K562 (cell line): Measurements from ENCODE around the gene ARHGAP30. TPM values are rescaled to one million over a fixed set of nuclear protein-coding genes. Genes with fewer than 3 reads are reported as not detected.

Source experiments
- BRD4 ChIP-seq: fragments of 200-600 bp; sonication (generic); IDR thresholded peaks from 2 replicates; pipeline ENCODE4 v1.6.1; 2017; ENCODE audit warnings: inconsistent platforms
- CBFB ChIP-seq: sonication (generic); formaldehyde crosslinking; IDR thresholded peaks from 2 replicates; pipeline ENCODE4 v1.4.0; 2020; ENCODE audit warnings: mild to moderate bottlenecking, missing genetic modification reagents
- CBX3 ChIP-seq, 2 experiments: IDR thresholded peaks; 1 replicate in 1 of 2; 2 replicates in 1 of 2; pipeline ENCODE4 v1.6.1; 2012; ENCODE audit warnings: inconsistent platforms in 2 of 2, low read length in 2 of 2, borderline replicate concordance in 1 of 2, control low read depth in 1 of 2
- CBX8 ChIP-seq: fragments of 200-600 bp; sonication (generic); IDR thresholded peaks from 2 replicates; pipeline ENCODE4 v1.6.1; 2012; ENCODE audit warnings: borderline replicate concordance, mixed run types, low read depth, mild to moderate bottlenecking, moderate library complexity, mixed read lengths, low read length, control low read depth, inconsistent platforms; ENCODE audit not compliant: poor library complexity, severe bottlenecking; ENCODE audit errors: extremely low read depth
- ELF2 ChIP-seq: fragments of 250-450 bp; sonication (Bioruptor Pico); IDR thresholded peaks from 2 replicates; pipeline ENCODE4 v1.5.0; 2021; ENCODE audit warnings: mild to moderate bottlenecking
- GTF2A2 ChIP-seq: IDR thresholded peaks from 2 replicates; pipeline ENCODE4 v1.6.1; 2016; ENCODE audit warnings: mild to moderate bottlenecking, missing genetic modification characterization, missing compliant biosample characterization
- HBP1 ChIP-seq: fragments of 450-650 bp; formaldehyde crosslinking; IDR thresholded peaks from 2 replicates; pipeline ENCODE4 v1.4.0; 2022; ENCODE audit warnings: missing genetic modification characterization
- HDAC6 ChIP-seq: IDR thresholded peaks from 2 replicates; pipeline ENCODE4 v1.6.1; 2012; ENCODE audit warnings: low read depth, mild to moderate bottlenecking, control low read depth, inconsistent platforms, low read length, moderate library complexity
- HES1 ChIP-seq: fragments of 450-650 bp; IDR thresholded peaks from 2 replicates; pipeline ENCODE4 v1.6.1; 2016; ENCODE audit warnings: low read depth, mild to moderate bottlenecking, moderate library complexity
- IRF9 ChIP-seq: fragments of 450-650 bp; IDR thresholded peaks from 2 replicates; pipeline ENCODE4 v1.6.1; 2016; ENCODE audit warnings: missing biosample characterization, missing genetic modification characterization
- NCOA1 ChIP-seq: fragments of 450-650 bp; IDR thresholded peaks from 2 replicates; pipeline ENCODE4 v1.6.1; 2016; ENCODE audit warnings: low read depth
- POLR2A ChIP-seq: fragments of 450-650 bp; conservative IDR thresholded peaks from 2 replicates; pipeline ENCODE4 v1.6.1; 2016
- POLR2G ChIP-seq: fragments of 200-400 bp; formaldehyde crosslinking; IDR thresholded peaks from 2 replicates; pipeline ENCODE4 v1.6.1; 2017; ENCODE audit warnings: low read depth, mild to moderate bottlenecking, antibody characterized with exemption, low read length, moderate library complexity
- RBBP5 ChIP-seq: fragments of 200-600 bp; sonication (generic); IDR thresholded peaks from 2 replicates; pipeline ENCODE4 v1.6.1; 2012; ENCODE audit warnings: borderline replicate concordance, mild to moderate bottlenecking, low read length, control low read depth, inconsistent platforms; ENCODE audit not compliant: insufficient read depth, poor library complexity, severe bottlenecking
- SFPQ ChIP-seq: fragments of 200-400 bp; formaldehyde crosslinking; IDR thresholded peaks from 2 replicates; pipeline ENCODE4 v1.6.1; 2017; ENCODE audit warnings: mild to moderate bottlenecking, low read depth, low read length, moderate library complexity
- XRCC4 ChIP-seq: IDR thresholded peaks from one replicate; pipeline ENCODE4 v1.6.1; 2011; ENCODE audit not compliant: insufficient read depth, insufficient read length; ENCODE audit errors: extremely low read depth
- ZBTB1 ChIP-seq: sonication (generic); formaldehyde crosslinking; IDR thresholded peaks from 2 replicates; pipeline ENCODE4 v1.8.1; 2023; ENCODE audit warnings: missing genetic modification reagents, low read depth, mild to moderate bottlenecking, borderline replicate concordance
- ZBTB8A ChIP-seq: fragments of 450-650 bp; IDR thresholded peaks from 2 replicates; pipeline ENCODE4 v1.6.1; 2018; ENCODE audit warnings: mild to moderate bottlenecking, moderate library complexity; ENCODE audit not compliant: partially characterized antibody
- ZFP36 ChIP-seq: fragments of 150-350 bp; IDR thresholded peaks from 2 replicates; pipeline ENCODE4 v1.6.1; 2018; ENCODE audit warnings: low read length, low read depth; ENCODE audit not compliant: partially characterized antibody
- ZNF512 ChIP-seq: IDR thresholded peaks from 2 replicates; pipeline ENCODE4 v1.6.1; 2016; ENCODE audit warnings: missing genetic modification characterization, missing compliant biosample characterization
- ZNF764 ChIP-seq: fragments of 250-450 bp; sonication (Bioruptor Pico); IDR thresholded peaks from 2 replicates; pipeline ENCODE4 v1.4.0; 2020; ENCODE audit warnings: low read depth, mild to moderate bottlenecking, moderate library complexity
- polyA plus RNA-seq, 8 experiments: library from polyadenylated mRNA; depleted of rRNA in 4 of 8; stranded (reverse) in 5 of 8; unstranded in 3 of 8; fragments of >200 nt; fragmentation: Nextera tagmentation in 2 of 8; fragmentation: Illumina TruSeq in 1 of 8; extraction: Ambion mirVana in 2 of 8; extraction: Trizol in 1 of 8; gene quantifications; 2 replicates each; pipeline versions ENCODE4 v1.2.1 to v1.2.3, GENCODE V29; 2011 to 2014; ENCODE audit warnings: inconsistent platforms in 1 of 8, missing spikeins in 1 of 8
- total RNA-seq, 7 experiments: library from RNA; depleted of rRNA in 6 of 7; stranded (reverse); fragments of >200 nt in 6 of 7; fragmentation: Illumina TruSeq in 2 of 7; extraction: Trizol in 2 of 7; gene quantifications; 2 replicates each; pipeline versions ENCODE4 v1.2.1 to v1.2.3, GENCODE V29; 2011 to 2021; ENCODE audit warnings: low replicate concordance in 1 of 7

ARHGAP30 gene
- total and polyA plus RNA-seq, 9 of the 15 experiments (the other 6 are each of a cell fraction or from before 2014, with no cell fraction given): 0.01 to 0.73 (median 0.12) TPM

GRCh38 chr1:161020509-161021164 lies 49.1 kb downstream of the ARHGAP30 start, which contains the start of gene F11R (continued):
- TF ChIP-seq SFPQ (no peak), ZNF764 (CRISPR knock-in tag) (no peak), BRD4 (0 out of 2 replicates have a peak, but pooled peaks have one; percentile 39), RBBP5 (no peak), NCOA1 (peak; percentile 70; the same call in 1 of the 2 replicates), CBX8 (no peak), HBP1 (no peak), IRF9 (0 out of 2 replicates have a peak, but pooled peaks have one; percentile 28), ZNF512 (no peak), POLR2A (peak; percentile 90), POLR2G (peak; percentile 80), XRCC4 (no peak), ELF2 (CRISPR knock-in tag) (no peak), GTF2A2 (no peak), HES1 (peak; percentile 36; the same call in 1 of the 2 replicates), CBFB (CRISPR knock-in tag) (peak; percentile 95), CBX3 (IDR thresholded peaks at IDR 0.05; ENCODE audit: borderline replicate concordance in 1 of 2, low read length in 2 of 2) (peak in 1 of 2 experiments; percentile 89; a peak in 2 of 3 replicates), ZBTB8A (no peak), ZFP36 (no peak), HDAC6 (no peak), ZBTB1 (no peak)
